A549 (cell line): ENCODE data around the gene OR1J4. TPM values are rescaled to one million over a fixed set of nuclear protein-coding genes. Genes with fewer than 3 reads are reported as not detected.

Experiments used
- ATAC-seq, 2 experiments: fragments of 200-7000 bp in 1 of 2; fragments of >200 bp in 1 of 2; cut with Nextera tagmentation in 1 of 2; cut with Tn5 transposase in 1 of 2; 3 replicates each; pipeline versions ENCODE4 v1.8.0 to v1.9.1; 2018 to 2020; ENCODE audit warnings: mild to moderate bottlenecking in 1 of 2, moderate library complexity in 1 of 2
- CTCF ChIA-PET: fragments of 300-600 bp; sonication (Branson Sonifier 250); formaldehyde crosslinking; extraction: SDS; loops from one replicate; lab custom pipeline; 2021; ENCODE audit warnings: antibody characterized with exemption, inconsistent platforms; lab: Yijun Ruan, JAX
- POLR2A ChIA-PET: fragments of 350-600 bp; formaldehyde crosslinking; extraction: SDS; loops from one replicate; lab custom pipeline; 2021; ENCODE audit warnings: antibody characterized with exemption, inconsistent platforms; lab: Yijun Ruan, JAX
- DNase-seq, 2 experiments: peaks; one replicate each; pipeline versions ENCODE4 v3.0.0 to v3.0.0-alpha.2; 2011 to 2016; ENCODE audit warnings: low read depth in 1 of 2, low spot score in 1 of 2
- FAIRE-seq: peaks from 2 replicates; lab custom pipeline; 2011; peaks lifted over from hg19 to GRCh38; lab: Jason Lieb, UNC
- H3K27ac ChIP-seq, 2 experiments: fragments of >200 bp; sonication (Bioruptor Twin); formaldehyde crosslinking; 3 replicates each; pipeline ENCODE4 v1.5.1; 2016 to 2017
- H3K4me1 ChIP-seq: fragments of >200 bp; sonication (Bioruptor Twin); formaldehyde crosslinking; 3 replicates; pipeline ENCODE4 v1.6.1; 2016
- H3K4me2 ChIP-seq: fragments of >200 bp; sonication (Bioruptor Twin); formaldehyde crosslinking; 3 replicates; pipeline ENCODE4 v1.6.1; 2016
- H3K4me3 ChIP-seq: fragments of >200 bp; sonication (Bioruptor Twin); formaldehyde crosslinking; 3 replicates; pipeline ENCODE4 v1.5.1; 2016
- H3K9me3 ChIP-seq: fragments of >200 bp; sonication (Bioruptor Twin); formaldehyde crosslinking; 3 replicates; pipeline ENCODE4 v1.6.1; 2016
- CBX2 ChIP-seq: fragments of 200-600 bp; sonication (generic); IDR thresholded peaks from 2 replicates; pipeline ENCODE4 v1.6.1; 2016; ENCODE audit warnings: low read depth, mild to moderate bottlenecking, borderline replicate concordance
- CBX8 ChIP-seq: fragments of 200-600 bp; sonication (generic); IDR thresholded peaks from 2 replicates; pipeline ENCODE4 v1.6.1; 2016
- CHD4 ChIP-seq: fragments of 200-600 bp; sonication (generic); IDR thresholded peaks from 2 replicates; pipeline ENCODE4 v1.6.1; 2016; ENCODE audit warnings: antibody characterized with exemption, mild to moderate bottlenecking, borderline replicate concordance
- E2F6 ChIP-seq: IDR thresholded peaks from 2 replicates; pipeline ENCODE4 v1.6.1; 2012; ENCODE audit warnings: low read depth, borderline replicate concordance
- EHF ChIP-seq: fragments of 250-450 bp; sonication (Bioruptor Pico); IDR thresholded peaks from 2 replicates; pipeline ENCODE4 v1.5.0; 2020; ENCODE audit warnings: mild to moderate bottlenecking
- EHMT2 ChIP-seq: fragments of 200-600 bp; sonication (generic); IDR thresholded peaks from 2 replicates; pipeline ENCODE4 v1.6.1; 2016; ENCODE audit warnings: antibody characterized with exemption, low read depth, mild to moderate bottlenecking, moderate library complexity
- ESRRA ChIP-seq: fragments of 150-350 bp; IDR thresholded peaks from 2 replicates; pipeline ENCODE4 v1.6.1; 2014; ENCODE audit warnings: mild to moderate bottlenecking, low read length, borderline replicate concordance
- FOSL2 ChIP-seq, 2 experiments: fragments of 450-650 bp in 1 of 2; fragments of >200 bp in 1 of 2; sonication (Bioruptor Twin) in 1 of 2; formaldehyde crosslinking; IDR thresholded peaks; 2 replicates each; pipeline versions ENCODE4 v1.5.0 to v1.6.1; 2016 to 2020; ENCODE audit warnings: mild to moderate bottlenecking in 1 of 2, moderate library complexity in 1 of 2
- GATA3 ChIP-seq: IDR thresholded peaks from 2 replicates; pipeline ENCODE4 v1.6.1; 2012; ENCODE audit warnings: borderline replicate concordance
- HOXA7 ChIP-seq: fragments of 250-450 bp; sonication (Bioruptor Pico); IDR thresholded peaks from 2 replicates; pipeline ENCODE4 v1.5.0; 2020; ENCODE audit warnings: mild to moderate bottlenecking, moderate library complexity
- KDM5A ChIP-seq: fragments of 200-600 bp; sonication (generic); IDR thresholded peaks from 2 replicates; pipeline ENCODE4 v1.6.1; 2016; ENCODE audit warnings: antibody characterized with exemption, mild to moderate bottlenecking
- MAFK ChIP-seq: fragments of 450-650 bp; IDR thresholded peaks from 2 replicates; pipeline ENCODE4 v1.6.1; 2014; ENCODE audit not compliant: partially characterized antibody
- MAX ChIP-seq: IDR thresholded peaks from 2 replicates; pipeline ENCODE4 v1.6.1; 2012
- NR3C1 ChIP-seq: fragments of >200 bp; sonication (Bioruptor Twin); formaldehyde crosslinking; IDR thresholded peaks from 3 replicates; pipeline ENCODE4 v1.6.1; 2017
- PBX3 ChIP-seq: IDR thresholded peaks from 2 replicates; pipeline ENCODE4 v1.6.1; 2012
- PHF8 ChIP-seq: fragments of 200-600 bp; sonication (generic); IDR thresholded peaks from 2 replicates; pipeline ENCODE4 v1.6.1; 2016; ENCODE audit warnings: low read depth, mild to moderate bottlenecking, antibody characterized with exemption, moderate library complexity, borderline replicate concordance
- POLR2A ChIP-seq: IDR thresholded peaks from 2 replicates; pipeline ENCODE4 v1.6.1; 2012; ENCODE audit warnings: mild to moderate bottlenecking, low read length
- RARB ChIP-seq: fragments of 250-450 bp; sonication (Bioruptor Pico); IDR thresholded peaks from 2 replicates; pipeline ENCODE4 v1.8.0; 2021; ENCODE audit warnings: mild to moderate bottlenecking, moderate library complexity
- RFX5 ChIP-seq: fragments of 450-650 bp; IDR thresholded peaks from 2 replicates; pipeline ENCODE4 v1.7.1; 2014; ENCODE audit warnings: antibody characterized with exemption, mild to moderate bottlenecking, moderate library complexity
- SMC3 ChIP-seq: fragments of >200 bp; sonication (Bioruptor Twin); formaldehyde crosslinking; IDR thresholded peaks from 3 replicates; pipeline ENCODE4 v1.6.1; 2018; ENCODE audit warnings: inconsistent platforms
- TFCP2L1 ChIP-seq: fragments of 250-450 bp; sonication (Bioruptor Pico); IDR thresholded peaks from 2 replicates; pipeline ENCODE4 v1.5.0; 2021; ENCODE audit warnings: mild to moderate bottlenecking
- ZFP36 ChIP-seq: fragments of 450-650 bp; IDR thresholded peaks from 2 replicates; pipeline ENCODE4 v1.6.1; 2014; ENCODE audit warnings: borderline replicate concordance; ENCODE audit not compliant: partially characterized antibody
- ZNF302 ChIP-seq: fragments of 250-450 bp; sonication (Bioruptor Pico); IDR thresholded peaks from 2 replicates; pipeline ENCODE4 v1.9.0; 2021; ENCODE audit warnings: inconsistent platforms, mild to moderate bottlenecking, moderate library complexity
- WGBS: methylation state at CpG from one replicate; pipeline ENCODE4 v1.1.6; 2017; ENCODE audit errors: missing lambda C conversion rate; 5-methylcytosine and 5-hydroxymethylcytosine counted together
- polyA minus RNA-seq: library from RNA; depleted of rRNA, polyadenylated mRNA; stranded (reverse); fragments of >200 nt; gene quantifications from 2 replicates; pipeline ENCODE4 v1.2.3, GENCODE V29; 2011; rRNA and poly(A)+ RNA removed
- polyA plus RNA-seq, 4 experiments: library from polyadenylated mRNA; depleted of rRNA in 3 of 4; stranded (reverse); fragments of >200 nt; fragmentation: RNase III in 1 of 4; extraction: RNeasy Plus Mini Kit Qiagen cat#74134 plus additional on column Dnase treatment in 1 of 4; gene quantifications; 2 replicates in 3 of 4; 3 replicates in 1 of 4; pipeline ENCODE4 v1.2.3, GENCODE V29; 2011 to 2017
- TF ChIP-seq, protein P1 (sequence below): fragments of 450-650 bp; IDR thresholded peaks from 2 replicates; pipeline ENCODE4 v1.6.1; 2014; ENCODE audit warnings: antibody characterized with exemption
- TF ChIP-seq, protein P2 (sequence below): fragments of >200 bp; sonication (Bioruptor Twin); formaldehyde crosslinking; IDR thresholded peaks from 2 replicates; pipeline ENCODE4 v1.6.1; 2016

The OR1J4 gene, protein sequence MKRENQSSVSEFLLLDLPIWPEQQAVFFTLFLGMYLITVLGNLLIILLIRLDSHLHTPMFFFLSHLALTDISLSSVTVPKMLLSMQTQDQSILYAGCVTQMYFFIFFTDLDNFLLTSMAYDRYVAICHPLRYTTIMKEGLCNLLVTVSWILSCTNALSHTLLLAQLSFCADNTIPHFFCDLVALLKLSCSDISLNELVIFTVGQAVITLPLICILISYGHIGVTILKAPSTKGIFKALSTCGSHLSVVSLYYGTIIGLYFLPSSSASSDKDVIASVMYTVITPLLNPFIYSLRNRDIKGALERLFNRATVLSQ
- polyA plus RNA-seq (2011; rRNA removed) (0.23 and 0.30 TPM in 2 replicates), polyA plus RNA-seq (2017; fragmentation: RNase III; extraction: RNeasy Plus Mini Kit Qiagen cat#74134 plus additional on column Dnase treatment) (0.17 TPM in 1 of 3 replicates, not detected in the others), polyA minus RNA-seq (1.3 and 2.4 TPM in 2 replicates)
- polyA plus RNA-seq (2012; cell fraction: cytosol; rRNA removed) = 0.08 TPM in 2 replicates
- polyA plus RNA-seq (2012; cell fraction: nucleus; rRNA removed) = 0.17 and 0.36 TPM in 2 replicates

GRCh38 chr9:122518841-122519240 is at the start of gene OR1J4:
OR1J4 (plus strand) TSS chr9:122519141; CDS start chr9:122519141, 0 bp downstream.
- Histone ChIP-seq H3K4me3 (no peak within 1 kb of the TSS), H3K4me2 (no peak within 1 kb of the TSS), H3K4me1 (no peaks in the 10 kb centered on the region), H3K9me3 (no peaks in the 10 kb centered on the region), H3K27ac (no peak within 1 kb of the TSS)
- CTCF ChIA-PET = no interaction called here
- ATAC-seq (no peak), FAIRE-seq (no peak), DNase-seq (no peak)
- TF ChIP-seq MAFK (no peak), EHMT2 (no peak), HOXA7 (CRISPR knock-in tag) (no peak), MAX (no peak), CHD4 (no peak), PHF8 (no peak), CBX8 (no peak), RARB (CRISPR knock-in tag) (no peak), ESRRA (no peak), E2F6 (no peak), TFCP2L1 (CRISPR knock-in tag) (no peak), RFX5 (no peak), FOSL2 (IDR thresholded peaks at IDR 0.05) (no peak), FOSL2 (CRISPR knock-in tag; IDR thresholded peaks at IDR 0.05) (no peak), EHF (CRISPR knock-in tag) (no peak), GATA3 (no peak)
- TF ChIP-seq, protein P1, sequence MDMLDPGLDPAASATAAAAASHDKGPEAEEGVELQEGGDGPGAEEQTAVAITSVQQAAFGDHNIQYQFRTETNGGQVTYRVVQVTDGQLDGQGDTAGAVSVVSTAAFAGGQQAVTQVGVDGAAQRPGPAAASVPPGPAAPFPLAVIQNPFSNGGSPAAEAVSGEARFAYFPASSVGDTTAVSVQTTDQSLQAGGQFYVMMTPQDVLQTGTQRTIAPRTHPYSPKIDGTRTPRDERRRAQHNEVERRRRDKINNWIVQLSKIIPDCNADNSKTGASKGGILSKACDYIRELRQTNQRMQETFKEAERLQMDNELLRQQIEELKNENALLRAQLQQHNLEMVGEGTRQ = no peak
- WGBS = 58% methylated on average over 4 of the region's 4 CpGs
- POLR2A ChIA-PET = no interaction called here

DNA sequence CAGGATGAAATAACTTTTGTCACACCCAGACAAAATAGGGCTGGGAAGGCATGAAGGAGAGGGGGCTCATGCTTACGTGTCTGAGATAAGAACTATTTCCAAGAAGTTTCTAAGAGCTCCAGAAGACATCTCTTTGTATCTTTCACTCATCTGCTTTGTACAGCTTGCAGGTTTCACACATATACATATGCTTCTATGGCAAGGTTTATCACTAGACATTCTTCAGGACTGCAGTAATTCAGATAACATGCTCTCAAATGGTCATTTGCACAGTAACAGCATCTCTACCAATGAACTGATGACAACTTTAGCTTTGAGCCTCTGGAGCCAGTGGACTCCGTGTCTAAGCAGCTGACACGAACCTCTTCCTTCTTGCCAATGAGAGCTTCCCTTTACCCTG is 44.4 kb upstream of the OR1J4 start:
- 79% methylated on average over 3 of the region's 3 CpGs for WGBS
- Histone ChIP-seq H3K9me3 (no peaks in the 10 kb centered on the region), H3K4me2 (no peak overlapping the region), H3K27ac (no peak overlapping the region), H3K4me3 (no peak overlapping the region), H3K4me1 (no peaks in the 10 kb centered on the region)
- FAIRE-seq = no peak
- no peak for DNase-seq
- ATAC-seq = no peak
- no peak for TF ChIP-seq ZFP36
- no peak for TF ChIP-seq SMC3
- TF ChIP-seq CBX2 = no peak
- TF ChIP-seq, protein P1 = no peak
- TF ChIP-seq, protein P2, sequence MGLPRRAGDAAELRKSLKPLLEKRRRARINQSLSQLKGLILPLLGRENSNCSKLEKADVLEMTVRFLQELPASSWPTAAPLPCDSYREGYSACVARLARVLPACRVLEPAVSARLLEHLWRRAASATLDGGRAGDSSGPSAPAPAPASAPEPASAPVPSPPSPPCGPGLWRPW = no peak
- TF ChIP-seq PBX3 = no peak
- TF ChIP-seq EHF (CRISPR knock-in tag) = no peak
- TF ChIP-seq POLR2A = no peak
- no peak for TF ChIP-seq NR3C1
- TF ChIP-seq KDM5A = no peak
- TF ChIP-seq ZNF302 = no peak
- POLR2A ChIA-PET = no interaction called here
- CTCF ChIA-PET = interaction anchor here (0.7 to 2.3 kb wide), 4 partner anchors 10 to 335 kb away, joined by 3 to 16 read pairs (median 4); no protein-coding TSS in a partner anchor
